OCI-M2 (cell line): ENCODE measurements around the gene DCLK1.

Source experiments
- DNase-seq: peaks from one replicate; lab custom pipeline; 2025; ENCODE audit not compliant: unreplicated experiment; lab: John Stamatoyannopoulos, UW

Gene DCLK1

GRCh38 chr13:35874704-35875103, 256.5 kb downstream of the DCLK1 start:
- no peak for DNase-seq

GRCh38 chr13:35872369-35872768, 258.8 kb downstream of the DCLK1 start:
- DNase-seq: no peak

- DNase-seq: no peak
These were observed 259.6 kb downstream of the DCLK1 start for GRCh38 chr13:35871561-35871960.

- DNase-seq: no peak
These were observed 264.4 kb downstream of the DCLK1 start for GRCh38 chr13:35866801-35867200.

GRCh38 chr13:35865341-35866240, 265.6 kb downstream of the DCLK1 start:
- no peak for DNase-seq

- DNase-seq: no peak
These were observed 270.5 kb downstream of the DCLK1 start for GRCh38 chr13:35860661-35861060.

- DNase-seq: no peak
These were observed 271.2 kb downstream of the DCLK1 start for GRCh38 chr13:35859981-35860380.

GRCh38 chr13:35858665-35859064, 272.5 kb downstream of the DCLK1 start:
- no peak for DNase-seq

- DNase-seq: no peak
These were observed 273.4 kb downstream of the DCLK1 start for GRCh38 chr13:35857769-35858168.

- DNase-seq: no peak
These were observed 274.3 kb downstream of the DCLK1 start for GRCh38 chr13:35856721-35857364.

- DNase-seq: no peak
These were observed 275.1 kb downstream of the DCLK1 start for GRCh38 chr13:35856084-35856483.

GRCh38 chr13:35855531-35856019, 275.6 kb downstream of the DCLK1 start:
- no peak for DNase-seq

- no peak for DNase-seq
These were observed 276.9 kb downstream of the DCLK1 start for GRCh38 chr13:35854286-35854685.

- no peak for DNase-seq
These were observed 279.3 kb downstream of the DCLK1 start for GRCh38 chr13:35851881-35852280.

- DNase-seq: no peak
These were observed 279.8 kb downstream of the DCLK1 start for GRCh38 chr13:35851356-35851755.

GRCh38 chr13:35850569-35850968, 280.6 kb downstream of the DCLK1 start:
- DNase-seq: no peak

- DNase-seq: no peak
These were observed 281.9 kb downstream of the DCLK1 start for GRCh38 chr13:35849256-35849644.

GRCh38 chr13:35848336-35849255, 282.6 kb downstream of the DCLK1 start:
- DNase-seq: no peak

GRCh38 chr13:35843272-35843671, 287.9 kb downstream of the DCLK1 start:
- no peak for DNase-seq

- DNase-seq: no peak
These were observed 290.1 kb downstream of the DCLK1 start for GRCh38 chr13:35841060-35841521.

- no peak for DNase-seq
These were observed 291.4 kb downstream of the DCLK1 start for GRCh38 chr13:35839806-35840205.
